ENCODE data around the gene NT5DC4.

DNA sequence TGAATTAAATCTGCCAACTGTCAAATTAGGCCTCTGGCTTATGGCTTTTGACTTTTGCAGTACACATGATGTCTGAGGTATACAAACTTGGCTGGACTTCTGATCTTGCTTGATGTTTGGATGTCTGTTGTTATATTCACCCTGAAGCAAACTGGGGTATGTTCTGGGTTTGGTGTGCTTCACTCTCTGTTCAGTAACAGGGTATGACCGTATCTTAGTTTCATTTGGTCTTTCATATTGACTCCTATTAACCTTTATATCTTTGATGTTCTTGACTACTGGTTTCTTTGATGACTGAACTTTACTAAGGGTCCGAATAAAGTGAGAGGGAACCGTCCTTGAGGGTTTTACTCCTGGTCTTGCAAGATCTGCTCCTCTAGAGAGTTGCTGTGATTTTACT, 35.4 kb downstream of the NT5DC4 start:
- no peak for TF ChIP-seq ZFP3 (CRISPR knock-in tag; IDR thresholded peaks at IDR 0.05)
- no peak for TF ChIP-seq ZNF8 (CRISPR knock-in tag; IDR thresholded peaks at IDR 0.05)
- TF ChIP-seq PATZ1 (CRISPR knock-in tag; IDR thresholded peaks at IDR 0.05; ENCODE audit: borderline replicate concordance), result no peak
- TF ChIP-seq ZNF565 (CRISPR knock-in tag; conservative IDR thresholded peaks at IDR 0.05; ENCODE audit: low read depth), result no peak
- TF ChIP-seq SNAI2 (CRISPR knock-in tag; IDR thresholded peaks at IDR 0.05), result no peak
- TF ChIP-seq CREB5 (CRISPR knock-in tag; IDR thresholded peaks at IDR 0.05; ENCODE audit: low read depth), result no peak

Measured in SK-N-SH treated with all-trans-retinoic acid at 6 μM for 48 hours (cell line).